ENCODE data around the gene UIMC1.

GRCh38 chr5:176912115-176912514 lies 94.5 kb downstream of the UIMC1 start:
- TF ChIP-seq CTCF (IDR thresholded peaks at IDR 0.05 in 4 of 5, conservative IDR thresholded peaks at IDR 0.05 in 1 of 5) (no peak), POLR2A (IDR thresholded peaks at IDR 0.05) (no peak)

All from gastrocnemius medialis (tissue), 4 donors.